DOHH2 (cell line): ENCODE results near the gene KMT2D.

Experiments used
- H3F3A ChIP-seq: fragments of 200-600 bp; sonication (generic), shearing (Covaris generic); 2 replicates; pipeline ENCODE4 v1.6.0; 2016; ENCODE audit warnings: antibody characterized with exemption, mild to moderate bottlenecking; ENCODE audit not compliant: control insufficient read depth, insufficient read depth
- H3K27ac ChIP-seq: fragments of 200-600 bp; sonication (generic); 2 replicates; pipeline ENCODE4 v1.5.1; 2014; ENCODE audit warnings: low read depth, mild to moderate bottlenecking, low read length, moderate library complexity
- H3K27me3 ChIP-seq: fragments of 200-600 bp; sonication (generic); 2 replicates; pipeline ENCODE4 v1.6.1; 2014; ENCODE audit warnings: mild to moderate bottlenecking, low read length, mixed read lengths; ENCODE audit not compliant: control insufficient read depth
- H3K36me3 ChIP-seq: fragments of 200-600 bp; sonication (generic); 2 replicates; pipeline ENCODE4 v1.6.1; 2014; ENCODE audit warnings: mild to moderate bottlenecking, low read length, moderate library complexity, mixed read lengths; ENCODE audit not compliant: control insufficient read depth
- H3K4me1 ChIP-seq: fragments of 200-600 bp; sonication (generic); 2 replicates; pipeline ENCODE4 v1.6.1; 2014; ENCODE audit warnings: mild to moderate bottlenecking, low read length, mixed read lengths; ENCODE audit not compliant: control insufficient read depth
- H3K4me2 ChIP-seq: fragments of 200-600 bp; sonication (generic); 2 replicates; pipeline ENCODE4 v1.6.0; 2014; ENCODE audit warnings: mild to moderate bottlenecking, low read length, moderate library complexity
- H3K4me3 ChIP-seq: fragments of 200-600 bp; sonication (generic); 2 replicates; pipeline ENCODE4 v1.5.1; 2014; ENCODE audit warnings: mild to moderate bottlenecking, low read length, mixed read lengths
- H3K79me2 ChIP-seq: fragments of 200-600 bp; sonication (generic); 2 replicates; pipeline ENCODE4 v1.6.1; 2014; ENCODE audit warnings: mild to moderate bottlenecking, low read length, mixed read lengths; ENCODE audit not compliant: control insufficient read depth
- H3K9me2 ChIP-seq: fragments of 200-600 bp; sonication (generic); replicated peaks from 2 replicates; pipeline ENCODE4 v1.6.1; 2014; ENCODE audit warnings: mild to moderate bottlenecking, low read length, mixed read lengths; ENCODE audit not compliant: control insufficient read depth
- H3K9me3 ChIP-seq: fragments of 200-600 bp; sonication (generic); 2 replicates; pipeline ENCODE4 v1.6.1; 2014; ENCODE audit warnings: antibody characterized with exemption, low read length, mixed read lengths; ENCODE audit not compliant: control insufficient read depth, insufficient read depth
- H4K20me1 ChIP-seq: fragments of 200-600 bp; sonication (generic); 2 replicates; pipeline ENCODE4 v1.6.0; 2014; ENCODE audit warnings: low read depth, mild to moderate bottlenecking, antibody characterized with exemption, low read length, moderate library complexity; ENCODE audit not compliant: control insufficient read depth, insufficient read depth
- CTCF ChIP-seq: fragments of 200-600 bp; sonication (generic); IDR thresholded peaks from one replicate; pipeline ENCODE4 v1.5.1; 2014; ENCODE audit warnings: antibody characterized with exemption, mild to moderate bottlenecking, low read depth, low read length; ENCODE audit not compliant: poor library complexity, severe bottlenecking
- EZH2phosphoT487 ChIP-seq: fragments of 200-600 bp; sonication (generic); IDR thresholded peaks from 2 replicates; pipeline ENCODE4 v1.6.1; 2017; ENCODE audit warnings: borderline replicate concordance, mild to moderate bottlenecking, antibody characterized with exemption, low read length, moderate library complexity, mixed read lengths

The KMT2D gene

GRCh38 chr12:49094975-49095365 lies 34.4 kb upstream of the KMT2D start:
- Histone ChIP-seq H3K79me2 (no peaks in the 10 kb centered on the region), H3K9me3 (no peaks in the 10 kb centered on the region), H3K4me2 (no peak overlapping the region), H3K27ac (no peak overlapping the region), H3K9me2 (no peaks in the 10 kb centered on the region), H3K4me1 (peaks cover 20% of the 10 kb centered on the region), H3K4me3 (no peak overlapping the region), H3K27me3 (peaks cover 58% of the 10 kb centered on the region), H3F3A (no peaks in the 10 kb centered on the region), H4K20me1 (0 out of 2 replicates have a peak, but pooled peaks cover 2% of the 10 kb centered on the region), H3K36me3 (no peaks in the 10 kb centered on the region)
- TF ChIP-seq EZH2phosphoT487 = no peak
- TF ChIP-seq CTCF = no peak

DNA sequence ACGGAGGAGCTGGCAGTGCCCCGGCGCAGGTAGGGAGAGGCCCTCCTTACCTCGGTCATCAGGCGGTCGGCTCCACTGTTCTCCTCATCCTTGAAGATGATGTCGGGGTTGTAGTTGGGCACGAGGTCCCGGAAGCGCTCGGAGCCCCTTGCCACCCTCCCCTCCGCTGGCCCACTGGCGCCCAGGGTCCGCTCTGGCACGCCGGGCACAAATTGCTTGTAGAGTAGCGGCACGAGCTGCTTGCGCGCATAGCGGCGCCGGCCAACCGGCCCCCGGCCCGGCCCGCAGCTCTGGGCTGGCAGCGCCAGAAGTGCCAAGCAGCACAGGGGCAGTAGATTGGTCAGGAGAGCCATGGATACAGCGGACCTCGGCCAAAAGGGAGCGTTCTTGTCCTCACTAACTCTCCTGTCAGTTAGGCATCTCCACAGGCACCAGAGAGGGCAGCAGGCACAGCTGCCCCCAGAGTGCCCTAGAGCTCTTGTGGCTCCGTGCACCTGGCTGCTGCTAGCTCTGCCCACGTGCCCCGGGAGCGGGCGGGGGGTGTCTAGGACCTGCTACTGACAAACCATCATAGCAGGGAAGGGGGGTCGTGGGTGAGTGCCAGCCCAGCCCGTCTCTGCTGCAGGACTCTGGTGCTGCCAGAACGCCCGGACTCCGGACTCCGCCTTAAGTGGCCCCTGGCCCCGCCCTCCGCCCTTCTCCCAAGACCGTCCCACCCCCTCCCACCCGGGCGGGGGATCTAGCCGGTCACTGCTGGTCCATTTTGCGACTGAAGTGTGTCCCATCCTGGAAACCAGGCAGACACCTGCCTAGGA lies 33.8 kb upstream of the KMT2D start, which contains the start of gene DHH:
Gene DHH (minus strand): TSS at position 642 of the 815 bp plus-strand sequence. CDS start 289 bp downstream, at position 353.
- no peaks in the 10 kb centered on the region for H3K9me3 ChIP-seq
- H3F3A ChIP-seq = no peaks in the 10 kb centered on the region
- H3K4me1 ChIP-seq = peaks cover 25% of the 10 kb centered on the region
- H3K9me2 ChIP-seq = no peaks in the 10 kb centered on the region
- H3K27ac ChIP-seq = no peak within 1 kb of the TSS
- TF ChIP-seq EZH2phosphoT487 (peak; percentile 82; the same call in 1 of the 2 replicates), CTCF (no peak)
- H4K20me1 ChIP-seq = 0 out of 2 replicates have a peak, but pooled peaks cover 2% of the 10 kb centered on the region
- no peaks in the 10 kb centered on the region for H3K36me3 ChIP-seq
- H3K4me3 ChIP-seq = no peak within 1 kb of the TSS
- 0 out of 2 replicates have a peak within 1 kb of the TSS, but pooled peaks have one; percentile 14 for H3K4me2 ChIP-seq
- H3K27me3 ChIP-seq = peaks cover 63% of the 10 kb centered on the region
- no peaks in the 10 kb centered on the region for H3K79me2 ChIP-seq

GRCh38 chr12:49093792-49094159 lies 33.2 kb upstream of the KMT2D start:
- Histone ChIP-seq H4K20me1 (0 out of 2 replicates have a peak, but pooled peaks cover 2% of the 10 kb centered on the region), H3K4me1 (peaks cover 25% of the 10 kb centered on the region), H3K4me2 (no peak overlapping the region), H3K36me3 (no peaks in the 10 kb centered on the region), H3K79me2 (no peaks in the 10 kb centered on the region), H3K4me3 (no peak overlapping the region), H3K9me2 (no peaks in the 10 kb centered on the region), H3F3A (no peaks in the 10 kb centered on the region), H3K27ac (no peak overlapping the region), H3K9me3 (no peaks in the 10 kb centered on the region), H3K27me3 (peaks cover 69% of the 10 kb centered on the region)
- TF ChIP-seq EZH2phosphoT487 = no peak
- TF ChIP-seq CTCF = no peak
